HEK293 (cell line): ENCODE measurements around the gene LY6G5B.

ENCODE experiments used
- CTCF ChIP-seq: fragments of 450-650 bp; formaldehyde crosslinking; IDR thresholded peaks from 2 replicates; pipeline ENCODE4 v1.5.1; 2016; ENCODE audit warnings: missing biosample characterization, missing genetic modification characterization
- PBX3 ChIP-seq: sonication (generic); formaldehyde crosslinking; IDR thresholded peaks from 2 replicates; pipeline ENCODE4 v1.8.1; 2022; ENCODE audit warnings: mild to moderate bottlenecking, moderate library complexity, missing genetic modification reagents
- YY1 ChIP-seq: fragments of 450-650 bp; formaldehyde crosslinking; IDR thresholded peaks from 2 replicates; pipeline ENCODE4 v1.5.1; 2018; ENCODE audit warnings: missing biosample characterization, missing genetic modification characterization
- ZBTB10 ChIP-seq: fragments of 450-650 bp; formaldehyde crosslinking; IDR thresholded peaks from 2 replicates; pipeline ENCODE4 v1.5.1; 2016; ENCODE audit warnings: missing biosample characterization, missing genetic modification characterization
- ZBTB21 ChIP-seq: fragments of 450-650 bp; formaldehyde crosslinking; IDR thresholded peaks from 2 replicates; pipeline ENCODE4 v1.5.1; 2017; ENCODE audit warnings: missing biosample characterization, missing genetic modification characterization
- ZBTB48 ChIP-seq: fragments of 450-650 bp; formaldehyde crosslinking; IDR thresholded peaks from 2 replicates; pipeline ENCODE4 v1.5.1; 2016; ENCODE audit warnings: missing biosample characterization, missing genetic modification characterization
- ZBTB7A ChIP-seq: fragments of 450-650 bp; formaldehyde crosslinking; IDR thresholded peaks from 2 replicates; pipeline ENCODE4 v1.5.1; 2016; ENCODE audit warnings: low read depth, missing biosample characterization, missing genetic modification characterization
- ZNF391 ChIP-seq: fragments of 450-650 bp; formaldehyde crosslinking; IDR thresholded peaks from 2 replicates; pipeline ENCODE4 v1.5.1; 2016; ENCODE audit warnings: low read depth, missing biosample characterization, missing genetic modification characterization, borderline replicate concordance
- ZNF529 ChIP-seq: fragments of 450-650 bp; formaldehyde crosslinking; IDR thresholded peaks from 2 replicates; pipeline ENCODE4 v1.5.1; 2017; ENCODE audit warnings: missing genetic modification characterization, missing biosample characterization; ENCODE audit not compliant: insufficient replicate concordance
- ZNF639 ChIP-seq: fragments of 450-650 bp; formaldehyde crosslinking; IDR thresholded peaks from 2 replicates; pipeline ENCODE4 v1.5.1; 2016; ENCODE audit warnings: missing biosample characterization, missing genetic modification characterization
- ZNF658 ChIP-seq: fragments of 450-650 bp; formaldehyde crosslinking; IDR thresholded peaks from 2 replicates; pipeline ENCODE4; 2016; ENCODE audit warnings: missing biosample characterization, missing genetic modification characterization
- ZXDB ChIP-seq: fragments of 450-650 bp; formaldehyde crosslinking; IDR thresholded peaks from 2 replicates; pipeline ENCODE4 v1.5.1; 2016; ENCODE audit warnings: missing biosample characterization, missing genetic modification characterization

DNA sequence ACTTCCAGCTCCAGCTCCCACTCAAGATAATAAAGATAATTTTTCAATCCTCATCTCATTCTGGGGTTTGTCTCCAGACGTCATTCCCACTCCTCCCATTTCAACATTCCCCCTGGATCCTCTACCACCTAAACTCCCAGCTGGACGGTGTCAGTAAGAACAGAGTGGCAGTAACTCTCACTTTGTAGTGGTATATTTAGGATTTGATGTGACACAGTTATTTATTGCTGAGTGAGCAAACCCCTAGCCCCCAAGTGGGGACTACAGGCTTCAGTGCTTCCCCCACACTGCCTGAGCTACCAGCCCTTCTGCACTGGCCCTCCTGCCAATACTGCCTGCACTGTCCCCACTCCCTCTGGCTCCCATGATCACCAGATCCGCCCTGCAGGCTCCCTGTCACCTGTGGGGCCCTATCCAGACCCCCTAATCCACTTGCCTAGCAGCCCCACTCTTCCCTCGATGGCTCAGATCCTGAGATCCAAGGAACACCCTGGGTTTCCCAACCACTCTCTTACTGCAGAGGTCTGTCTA, 11.6 kb upstream of the LY6G5B start:
- TF ChIP-seq ZBTB21 (tag by site-specific recombination) (no peak), ZXDB (tag by site-specific recombination) (no peak), CTCF (no peak), ZBTB48 (no peak), ZNF529 (tag by site-specific recombination) (no peak), ZNF658 (tag by site-specific recombination) (no peak), ZNF639 (tag by site-specific recombination) (no peak), ZBTB10 (tag by site-specific recombination) (no peak), YY1 (no peak), ZNF391 (tag by site-specific recombination) (no peak), ZBTB7A (no peak), PBX3 (CRISPR knock-in tag) (no peak)
